Glomerular endothelial cell (primary cell): ENCODE data around the gene CDIPT. TPM values are rescaled to one million over a fixed set of nuclear protein-coding genes. Genes with fewer than 3 reads are reported as not detected.
"Not testable (repeated sequence)": the region's sequence is repeated elsewhere in the genome, so short reads cannot be mapped to it uniquely, and the experiment has no call there.

Experiments used
- DNase-seq: peaks from one replicate; pipeline ENCODE4 v3.0.0-alpha.2; 2011; ENCODE audit warnings: low read depth, low spot score; ENCODE audit errors: extremely low read depth
- total RNA-seq: library from RNA; depleted of rRNA; stranded (reverse); fragments of >200 nt; gene quantifications from 2 replicates; pipeline ENCODE4 v1.2.3, GENCODE V29; 2015

Gene CDIPT
- total RNA-seq, 1 donor from 2014 or later, result 90.4 TPM

- no peak for DNase-seq
These were observed 35.2 kb upstream of the CDIPT start for GRCh38 chr16:29898135-29898803.

GRCh38 chr16:29897333-29897732 lies 34.3 kb upstream of the CDIPT start:
- no peak for DNase-seq

GRCh38 chr16:29896841-29897240 lies 33.8 kb upstream of the CDIPT start:
- no peak for DNase-seq

- DNase-seq, result no peak
These were observed 31.3 kb upstream of the CDIPT start for GRCh38 chr16:29894352-29894751.

GRCh38 chr16:29893553-29893952 lies 30.5 kb upstream of the CDIPT start:
- DNase-seq, result no peak

- DNase-seq, result no peak
These were observed 29.4 kb upstream of the CDIPT start for GRCh38 chr16:29892458-29892813.

GRCh38 chr16:29891525-29892457 lies 28.8 kb upstream of the CDIPT start:
- DNase-seq, result no peak

- not testable (repeated sequence) for DNase-seq
These were observed 26.3 kb upstream of the CDIPT start for GRCh38 chr16:29889372-29889771.

- DNase-seq, result no peak
These were observed 21.0 kb upstream of the CDIPT start for GRCh38 chr16:29883987-29884386.

GRCh38 chr16:29881050-29881449 lies 18.0 kb upstream of the CDIPT start:
- DNase-seq, result no peak

- no peak for DNase-seq
These were observed 15.1 kb upstream of the CDIPT start for GRCh38 chr16:29878172-29878571.

GRCh38 chr16:29877266-29877961 lies 14.4 kb upstream of the CDIPT start:
- DNase-seq, result no peak

- no peak for DNase-seq
These were observed 13.7 kb upstream of the CDIPT start for GRCh38 chr16:29876594-29877249.

- DNase-seq, result no peak
These were observed 13.2 kb upstream of the CDIPT start for GRCh38 chr16:29876217-29876593.

GRCh38 chr16:29875206-29875605 lies 12.2 kb upstream of the CDIPT start:
- DNase-seq, result no peak

- DNase-seq, result no peak
These were observed 10.3 kb upstream of the CDIPT start for GRCh38 chr16:29873319-29873718.

- DNase-seq, result no peak
These were observed 9.0 kb upstream of the CDIPT start for GRCh38 chr16:29871822-29872546.

GRCh38 chr16:29869067-29869466 lies 6.0 kb upstream of the CDIPT start:
- DNase-seq, result not testable (repeated sequence)

- DNase-seq, result no peak
These were observed 5.5 kb upstream of the CDIPT start for GRCh38 chr16:29868396-29869009.

GRCh38 chr16:29864205-29864604 lies 1.2 kb upstream of the CDIPT start:
- no peak for DNase-seq
